SK-N-SH (cell line): ENCODE measurements around the gene NPW. TPM values are rescaled to one million over a fixed set of nuclear protein-coding genes. Genes with fewer than 3 reads are reported as not detected.
A peak's percentile ranks its signal among the peaks of the same experiment; 100 is the strongest.

ENCODE experiments used
- CTCF ChIA-PET: fragments of 300-600, 350-600 bp; formaldehyde crosslinking; extraction: SDS; loops from one replicate; lab custom pipeline; 2021; lab: Yijun Ruan, JAX
- POLR2A ChIA-PET: fragments of 350-600 bp; sonication (Branson Sonifier 250); formaldehyde crosslinking; extraction: SDS; loops from one replicate; lab custom pipeline; 2020; ENCODE audit warnings: antibody characterized with exemption, inconsistent platforms; lab: Yijun Ruan, JAX
- DNase-seq: peaks from one replicate; pipeline ENCODE4 v3.0.0; 2012
- H2AFZ ChIP-seq: fragments of 200-600 bp; sonication (generic); 2 replicates; pipeline ENCODE4 v1.8.1; 2016; ENCODE audit warnings: antibody characterized with exemption, mild to moderate bottlenecking, low read depth
- H3F3A ChIP-seq: fragments of 200-600 bp; sonication (generic); replicated peaks from 2 replicates; pipeline ENCODE3; 2016; ENCODE audit warnings: antibody characterized with exemption, mild to moderate bottlenecking; ENCODE audit not compliant: insufficient read depth
- H3K27ac ChIP-seq, 2 experiments: fragments of 200-500 bp in 1 of 2; fragments of 200-600 bp in 1 of 2; sonication (Bioruptor generic) in 1 of 2; sonication (generic), shearing (Covaris generic) in 1 of 2; 2 replicates each; pipeline versions ENCODE4 v1.5.1 to v1.6.1; 2014 to 2016; ENCODE audit warnings: low read depth in 2 of 2, inconsistent platforms in 1 of 2, low read length in 1 of 2, mild to moderate bottlenecking in 1 of 2, mixed read lengths in 1 of 2
- H3K27me3 ChIP-seq: fragments of 200-600 bp; sonication (generic), shearing (Covaris generic); 2 replicates; pipeline ENCODE4 v1.6.1; 2016; ENCODE audit warnings: mixed run types; ENCODE audit not compliant: insufficient read depth
- H3K36me3 ChIP-seq, 2 experiments: fragments of 200-500 bp in 1 of 2; fragments of 200-600 bp in 1 of 2; sonication (Bioruptor generic) in 1 of 2; sonication (generic) in 1 of 2; replicated peaks in 1 of 2; 2 replicates each; pipeline versions ENCODE3 to v1.5.1; 2014 to 2016; ENCODE audit warnings: low read length in 1 of 2, mild to moderate bottlenecking in 1 of 2; ENCODE audit not compliant: insufficient read depth in 2 of 2, control insufficient read depth in 1 of 2
- H3K4me1 ChIP-seq, 2 experiments: fragments of 200-500 bp in 1 of 2; fragments of 200-600 bp in 1 of 2; sonication (Bioruptor generic) in 1 of 2; sonication (generic), shearing (Covaris generic) in 1 of 2; 2 replicates each; pipeline versions ENCODE4 v1.5.1 to v1.6.1; 2014 to 2016; ENCODE audit warnings: low read depth in 1 of 2, low read length in 1 of 2, mixed run types in 1 of 2; ENCODE audit not compliant: insufficient read depth in 2 of 2, control insufficient read depth in 1 of 2
- H3K4me2 ChIP-seq: fragments of 200-600 bp; sonication (generic), shearing (Covaris generic); 2 replicates; pipeline ENCODE4 v1.6.1; 2017; ENCODE audit warnings: mixed run types
- H3K4me3 ChIP-seq, 2 experiments: fragments of 200-500 bp in 1 of 2; fragments of 200-600 bp in 1 of 2; sonication (Bioruptor generic) in 1 of 2; sonication (generic), shearing (Covaris generic) in 1 of 2; 2 replicates each; pipeline versions ENCODE4 v1.5.1 to v1.8.1; 2014 to 2016; ENCODE audit warnings: low read depth in 2 of 2, inconsistent platforms in 1 of 2, low read length in 1 of 2, mild to moderate bottlenecking in 1 of 2, mixed read lengths in 1 of 2, moderate library complexity in 1 of 2
- H3K79me2 ChIP-seq: fragments of 200-600 bp; sonication (generic); 2 replicates; pipeline ENCODE4 v1.8.1; 2017; ENCODE audit warnings: mild to moderate bottlenecking; ENCODE audit not compliant: insufficient read depth
- H3K9ac ChIP-seq: fragments of 200-600 bp; sonication (generic); 2 replicates; pipeline ENCODE4 v1.6.1; 2017; ENCODE audit warnings: mixed run types
- H3K9me2 ChIP-seq: fragments of 200-600 bp; sonication (generic); 2 replicates; pipeline ENCODE4 v1.6.1; 2017; ENCODE audit warnings: mixed run types
- H3K9me3 ChIP-seq: fragments of 200-600 bp; sonication (generic); 2 replicates; pipeline ENCODE4 v1.6.1; 2017; ENCODE audit warnings: mixed run types, mild to moderate bottlenecking, moderate library complexity
- H4K20me1 ChIP-seq: fragments of 200-600 bp; sonication (generic); 2 replicates; pipeline ENCODE4 v1.6.1; 2017; ENCODE audit warnings: mild to moderate bottlenecking, mixed run types; ENCODE audit not compliant: insufficient read depth
- EP300 ChIP-seq, 2 experiments: IDR thresholded peaks; 2 replicates each; pipeline versions ENCODE4 v1.4.0 to v1.6.1; 2012; ENCODE audit warnings: borderline replicate concordance in 1 of 2, low read depth in 1 of 2, low read length in 1 of 2
- FOSL2 ChIP-seq: IDR thresholded peaks from 2 replicates; pipeline ENCODE4 v1.4.0; 2012; ENCODE audit warnings: low read depth, mild to moderate bottlenecking, moderate library complexity, borderline replicate concordance
- MXI1 ChIP-seq: IDR thresholded peaks from 2 replicates; pipeline ENCODE4 v1.6.1; 2012; ENCODE audit warnings: mild to moderate bottlenecking, low read depth, low read length, improper control_type of control experiment
- NRF1 ChIP-seq: IDR thresholded peaks from 2 replicates; pipeline ENCODE4 v1.6.1; 2012; ENCODE audit warnings: low read depth, mild to moderate bottlenecking, low read length
- PBX3 ChIP-seq: IDR thresholded peaks from 2 replicates; pipeline ENCODE4; 2012
- RXRA ChIP-seq: IDR thresholded peaks from 2 replicates; pipeline ENCODE4 v1.4.0; 2012; ENCODE audit warnings: low read depth, mild to moderate bottlenecking, borderline replicate concordance
- SIN3A ChIP-seq: IDR thresholded peaks from 2 replicates; pipeline ENCODE4 v1.6.1; 2012; ENCODE audit warnings: low read depth, mild to moderate bottlenecking, low read length, moderate library complexity, borderline replicate concordance
- WGBS: methylation state at CpG from one replicate; pipeline ENCODE4 v1.1.6; 2017; ENCODE audit warnings: low lambda C conversion rate; 5-methylcytosine and 5-hydroxymethylcytosine counted together
- polyA plus RNA-seq, 3 experiments: library from polyadenylated mRNA; depleted of rRNA; stranded (reverse); fragments of >200 nt; gene quantifications; 2 replicates each; pipeline ENCODE4 v1.2.3, GENCODE V29; 2012
- TF ChIP-seq, protein P1 (sequence below): fragments of 200-600 bp; sonication (generic); IDR thresholded peaks from 2 replicates; pipeline ENCODE4 v1.6.1; 2017; ENCODE audit warnings: antibody characterized with exemption, mild to moderate bottlenecking, moderate library complexity

Gene NPW
- polyA plus RNA-seq, 1 of the 3 experiments (the other 2 are of a cell fraction), result 1.1 TPM

DNA sequence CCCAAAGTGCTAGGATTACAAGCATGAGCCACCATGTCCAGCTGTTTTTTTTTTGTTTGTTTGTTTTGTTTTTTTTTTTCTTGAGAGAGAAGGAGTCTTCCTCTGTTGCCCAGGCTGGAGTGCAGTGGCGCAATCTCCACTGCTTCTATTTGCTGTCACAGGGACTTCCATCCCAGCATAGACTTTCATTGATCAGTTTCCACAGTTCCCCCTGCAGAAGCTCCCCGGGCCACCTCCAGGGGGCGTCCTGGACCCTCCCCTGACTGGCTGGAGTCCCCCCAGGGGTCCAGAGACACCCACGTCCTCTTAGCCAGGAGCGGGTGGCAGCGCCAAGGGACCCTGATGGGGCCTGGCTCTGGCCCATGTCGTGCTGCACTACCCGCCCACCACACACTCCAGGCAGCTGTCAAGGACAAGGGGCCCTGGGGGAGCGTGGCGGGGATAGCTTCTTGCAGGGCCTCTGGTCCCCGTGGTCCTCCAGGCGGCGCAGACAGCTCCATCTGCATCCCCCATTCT, 3.1 kb upstream of the NPW start:
- H3K27ac ChIP-seq, result no peak overlapping the region
- no peaks in the 10 kb centered on the region for H3K9me2 ChIP-seq
- no peaks in the 10 kb centered on the region for H3K36me3 ChIP-seq
- H4K20me1 ChIP-seq, result no peaks in the 10 kb centered on the region
- H3K4me3 ChIP-seq, result no peak overlapping the region; a peak in 1 of 4 replicates
- ChIA-PET POLR2A (interaction anchor here (0.5 to 1.3 kb wide), 3 partner anchors 112 to 139 kb away, joined by 3 to 5 read pairs (median 5); partner anchors contain the start of gene TRAF7), CTCF (interaction anchor here (0.6 to 2.3 kb wide), 12 partner anchors 11 to 151 kb away, joined by 3 to 17 read pairs (median 4); partner anchors contain the start of gene RPS2)
- no peaks in the 10 kb centered on the region for H3F3A ChIP-seq
- H3K27me3 ChIP-seq, result peaks cover 4% of the 10 kb centered on the region; the same call in 1 of the 2 replicates
- no peak for TF ChIP-seq NRF1
- TF ChIP-seq PBX3, result no peak
- TF ChIP-seq, protein P1, sequence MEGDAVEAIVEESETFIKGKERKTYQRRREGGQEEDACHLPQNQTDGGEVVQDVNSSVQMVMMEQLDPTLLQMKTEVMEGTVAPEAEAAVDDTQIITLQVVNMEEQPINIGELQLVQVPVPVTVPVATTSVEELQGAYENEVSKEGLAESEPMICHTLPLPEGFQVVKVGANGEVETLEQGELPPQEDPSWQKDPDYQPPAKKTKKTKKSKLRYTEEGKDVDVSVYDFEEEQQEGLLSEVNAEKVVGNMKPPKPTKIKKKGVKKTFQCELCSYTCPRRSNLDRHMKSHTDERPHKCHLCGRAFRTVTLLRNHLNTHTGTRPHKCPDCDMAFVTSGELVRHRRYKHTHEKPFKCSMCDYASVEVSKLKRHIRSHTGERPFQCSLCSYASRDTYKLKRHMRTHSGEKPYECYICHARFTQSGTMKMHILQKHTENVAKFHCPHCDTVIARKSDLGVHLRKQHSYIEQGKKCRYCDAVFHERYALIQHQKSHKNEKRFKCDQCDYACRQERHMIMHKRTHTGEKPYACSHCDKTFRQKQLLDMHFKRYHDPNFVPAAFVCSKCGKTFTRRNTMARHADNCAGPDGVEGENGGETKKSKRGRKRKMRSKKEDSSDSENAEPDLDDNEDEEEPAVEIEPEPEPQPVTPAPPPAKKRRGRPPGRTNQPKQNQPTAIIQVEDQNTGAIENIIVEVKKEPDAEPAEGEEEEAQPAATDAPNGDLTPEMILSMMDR, result peak; percentile 64
- H3K4me1 ChIP-seq, result no peaks in the 10 kb centered on the region; a peak in 1 of 4 replicates
- H2AFZ ChIP-seq, result no peak overlapping the region
- H3K4me2 ChIP-seq, result no peak overlapping the region
- H3K9me3 ChIP-seq, result no peaks in the 10 kb centered on the region
- DNase-seq, result peak; percentile 77
- H3K79me2 ChIP-seq, result no peaks in the 10 kb centered on the region
- H3K9ac ChIP-seq, result no peak overlapping the region
- WGBS, result 50% methylated on average over 10 of the region's 13 CpGs

DNA sequence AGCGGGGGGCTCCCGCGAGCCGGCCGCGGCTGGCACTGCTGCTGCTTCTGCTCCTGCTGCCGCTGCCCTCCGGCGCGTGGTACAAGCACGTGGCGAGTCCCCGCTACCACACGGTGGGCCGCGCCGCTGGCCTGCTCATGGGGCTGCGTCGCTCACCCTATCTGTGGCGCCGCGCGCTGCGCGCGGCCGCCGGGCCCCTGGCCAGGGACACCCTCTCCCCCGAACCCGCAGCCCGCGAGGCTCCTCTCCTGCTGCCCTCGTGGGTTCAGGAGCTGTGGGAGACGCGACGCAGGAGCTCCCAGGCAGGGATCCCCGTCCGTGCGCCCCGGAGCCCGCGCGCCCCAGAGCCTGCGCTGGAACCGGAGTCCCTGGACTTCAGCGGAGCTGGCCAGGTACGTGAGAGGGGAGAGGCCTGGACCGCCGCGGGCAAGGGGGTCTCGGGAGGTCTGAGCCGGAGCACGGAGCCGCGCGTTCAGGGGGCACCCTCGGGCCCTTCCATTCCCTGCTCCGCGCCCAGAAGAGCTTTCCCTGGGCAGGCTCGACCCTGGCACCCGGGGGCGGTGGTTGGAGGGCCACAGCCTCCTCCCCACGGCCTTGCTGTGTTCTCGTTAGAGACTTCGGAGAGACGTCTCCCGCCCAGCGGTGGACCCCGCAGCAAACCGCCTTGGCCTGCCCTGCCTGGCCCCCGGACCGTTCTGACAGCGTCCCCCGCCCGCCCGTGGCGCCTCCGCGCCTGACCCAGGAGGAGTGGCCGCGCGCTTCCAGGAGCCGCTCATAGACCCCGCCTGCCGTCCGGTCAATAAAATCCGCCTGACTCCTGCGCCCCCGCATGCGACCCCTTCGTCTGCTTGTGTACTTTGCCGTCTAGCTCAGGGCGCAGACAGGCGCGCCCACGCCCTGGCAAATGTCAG, 591 bp downstream of the NPW start:
- no peak overlapping the region for H3K4me2 ChIP-seq
- CTCF ChIA-PET, result interaction anchor here (0.9 to 2.1 kb wide), 3 partner anchors 9 to 120 kb away, joined by 5 to 15 read pairs (median 5); no protein-coding TSS in a partner anchor

More for the DNA sequence above, 591 bp downstream of the NPW start:
- Histone ChIP-seq H3K9me2 (no peaks in the 10 kb centered on the region), H3K27ac (no peak overlapping the region), H2AFZ (no peak overlapping the region), H3K4me3 (no peak overlapping the region), H3F3A (peaks cover 5% of the 10 kb centered on the region), H3K4me1 (peaks cover 0 to 14% of the 10 kb centered on the region in 2 experiments; a peak in 1 of 4 replicates), H3K36me3 (no peaks in the 10 kb centered on the region), H3K79me2 (no peaks in the 10 kb centered on the region), H3K9ac (no peak overlapping the region), H3K9me3 (no peaks in the 10 kb centered on the region), H4K20me1 (no peaks in the 10 kb centered on the region), H3K27me3 (peaks cover 4% of the 10 kb centered on the region; the same call in 1 of the 2 replicates)
- peak; percentile 68 for DNase-seq
- TF ChIP-seq EP300 (IDR thresholded peaks at IDR 0.05; ENCODE audit: borderline replicate concordance in 1 of 2, low read depth in 1 of 2, low read length in 1 of 2) (no peak), MXI1 (0 out of 2 replicates have a peak, but pooled peaks have one; percentile 26), SIN3A (no peak), RXRA (no peak), FOSL2 (no peak)
- 26% methylated on average over 44 of the region's 96 CpGs for whole genome bisulfite sequencing
- POLR2A ChIA-PET, result interaction anchor here (1.0 kb wide), 1 partner anchor 135 kb away, joined by 3 read pairs; the partner anchor contains the start of gene TRAF7
